Measurements from ENCODE around the gene CCDC88C.

The CCDC88C gene

GRCh38 chr14:91333650-91334039, 84.0 kb downstream of the CCDC88C start:
- in situ Hi-C loops (cut with MboI; ENCODE audit: low sequenced_read_pairs) = no loop called here

- in situ Hi-C loops (cut with MboI; ENCODE audit: low sequenced_read_pairs) = no loop called here
Observed at GRCh38 chr14:91332986-91333649, 84.5 kb downstream of the CCDC88C start.

DNA sequence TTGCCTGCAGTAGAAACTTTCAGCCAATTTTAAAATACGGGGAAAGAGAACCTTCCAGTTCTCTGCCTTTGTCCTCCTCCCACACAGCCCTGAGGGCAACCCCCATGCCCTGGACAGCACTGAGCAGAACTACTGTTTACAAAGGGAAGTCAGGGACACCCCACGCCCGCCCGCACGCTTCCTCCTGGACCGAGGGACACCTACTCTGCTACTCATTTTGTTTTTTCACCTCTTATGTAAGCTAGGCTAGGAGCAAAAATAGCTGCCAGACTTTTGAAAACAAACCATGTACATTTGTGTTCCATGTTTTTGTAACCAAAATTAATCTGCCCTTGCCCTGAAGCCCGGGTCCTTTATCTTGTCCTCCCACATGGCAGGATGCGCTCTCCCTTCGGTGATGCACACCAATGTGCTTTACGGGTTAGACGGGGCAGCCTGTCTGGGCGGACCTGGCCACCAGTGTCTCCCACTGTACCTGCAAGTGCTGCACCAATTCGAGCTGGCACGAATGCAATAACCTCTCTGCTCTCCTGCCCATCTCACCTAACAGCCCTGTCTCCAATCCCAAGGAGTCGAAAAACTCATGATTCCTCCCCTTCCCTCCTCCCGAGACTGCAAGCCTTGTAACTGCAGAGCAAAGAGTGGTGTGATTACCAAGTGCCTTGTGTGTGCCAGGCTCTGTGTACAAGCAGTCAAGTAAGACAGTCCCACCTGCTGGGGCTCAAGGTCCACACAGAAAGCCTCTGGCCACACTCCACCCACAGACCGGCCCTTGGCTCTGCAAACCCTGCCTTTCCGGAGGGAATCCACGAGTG, 85.2 kb downstream of the CCDC88C start:
- in situ Hi-C loops (cut with MboI; ENCODE audit: low sequenced_read_pairs) = no loop called here

DNA sequence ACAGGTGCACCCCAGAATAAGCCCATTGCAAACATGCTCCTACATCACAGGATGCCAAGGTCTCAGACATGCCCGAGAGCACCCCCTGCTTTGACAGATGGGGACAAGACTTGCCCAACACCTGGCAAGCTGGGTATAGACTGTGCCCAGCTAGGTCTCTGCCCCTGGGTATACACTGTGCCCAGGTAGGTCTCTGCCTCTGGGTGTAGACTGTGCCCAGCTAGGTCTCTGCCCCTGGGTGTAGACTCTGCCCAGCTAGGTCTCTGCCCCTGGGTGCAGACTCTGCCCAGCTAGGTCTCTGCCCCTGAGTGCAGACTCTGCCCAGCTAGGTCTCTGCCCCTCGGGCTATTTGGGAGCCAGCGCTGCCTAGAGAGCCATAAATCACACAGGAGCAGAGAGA, 85.9 kb downstream of the CCDC88C start:
- in situ Hi-C loops (cut with MboI; ENCODE audit: low sequenced_read_pairs) = no loop called here

DNA sequence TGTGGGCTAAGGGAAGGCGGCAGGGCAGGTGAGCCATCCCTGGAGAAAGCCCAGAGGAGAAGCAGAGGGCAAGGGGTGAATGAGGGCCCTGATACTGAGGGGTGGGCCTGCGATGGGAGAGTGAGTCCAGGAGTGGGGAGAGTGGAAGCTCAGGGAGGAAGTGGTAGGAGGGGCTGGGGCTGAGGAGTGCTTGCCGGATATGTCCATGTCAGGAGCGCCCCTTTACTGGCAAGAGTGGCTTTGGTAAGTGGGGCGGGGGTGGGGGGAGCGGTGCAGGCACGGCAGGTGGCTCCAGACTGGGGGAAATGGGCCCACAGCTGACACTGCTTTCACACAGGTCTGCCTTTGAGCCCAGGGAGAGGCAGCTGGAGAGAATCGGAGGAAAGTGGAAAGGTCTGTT, 86.8 kb downstream of the CCDC88C start:
- in situ Hi-C loops (cut with MboI; ENCODE audit: low sequenced_read_pairs) = no loop called here

DNA sequence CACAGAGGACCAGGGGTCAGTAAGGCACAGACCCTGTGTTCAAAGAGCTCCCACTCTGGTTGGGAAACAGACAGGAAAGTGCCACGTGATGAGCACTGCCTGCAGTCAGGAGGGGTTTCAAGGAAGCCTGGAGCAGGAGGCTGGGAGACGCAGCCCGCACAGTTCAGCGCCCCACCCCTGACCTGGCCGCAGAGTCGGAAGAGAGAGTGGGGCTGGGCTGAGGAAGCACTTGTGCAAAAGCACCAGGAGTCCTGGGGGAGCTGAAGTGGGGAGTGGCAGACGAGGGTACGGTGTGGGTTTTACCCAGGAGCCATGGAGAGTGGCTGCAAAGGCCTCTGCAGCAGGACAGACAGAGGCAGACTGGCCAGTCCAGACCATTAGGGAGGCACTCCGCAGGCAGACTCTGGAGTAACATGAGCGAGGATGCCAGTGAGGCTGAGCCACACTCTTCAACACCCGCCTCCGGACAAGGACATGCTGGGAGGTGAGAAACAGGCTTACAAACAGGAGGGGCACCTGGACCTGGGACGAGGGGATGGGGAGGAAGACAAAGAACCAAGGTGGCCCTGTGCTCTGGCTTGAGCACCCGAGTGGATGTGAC, 87.4 kb downstream of the CCDC88C start:
- in situ Hi-C loops (cut with MboI; ENCODE audit: low sequenced_read_pairs) = no loop called here

DNA sequence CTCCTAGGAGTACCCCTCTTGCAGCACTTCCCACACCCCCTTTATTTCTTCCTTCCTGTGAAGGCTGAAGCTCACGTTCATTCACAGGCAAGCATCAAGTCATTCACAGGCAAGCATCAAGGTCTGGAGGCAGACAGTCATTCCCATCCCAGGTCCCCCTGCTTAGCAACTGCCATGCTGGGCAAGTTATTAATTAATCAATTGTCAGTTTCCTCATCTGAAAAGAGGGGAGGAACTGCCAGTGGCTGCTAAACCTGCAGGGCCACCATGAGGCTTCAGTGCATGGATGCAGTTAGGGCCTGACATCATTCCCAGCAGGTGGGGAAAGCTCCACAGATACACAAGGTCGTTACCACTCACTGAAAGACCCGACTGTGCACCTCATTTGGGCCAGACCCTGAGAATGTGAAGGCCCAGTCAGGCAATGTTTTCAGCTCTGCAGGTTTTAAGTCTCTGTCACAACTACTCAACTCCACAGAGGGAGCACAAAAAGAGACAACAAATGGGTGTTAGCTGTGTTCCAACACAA, 88.1 kb downstream of the CCDC88C start:
- in situ Hi-C loops (cut with MboI; ENCODE audit: low sequenced_read_pairs) = no loop called here

DNA sequence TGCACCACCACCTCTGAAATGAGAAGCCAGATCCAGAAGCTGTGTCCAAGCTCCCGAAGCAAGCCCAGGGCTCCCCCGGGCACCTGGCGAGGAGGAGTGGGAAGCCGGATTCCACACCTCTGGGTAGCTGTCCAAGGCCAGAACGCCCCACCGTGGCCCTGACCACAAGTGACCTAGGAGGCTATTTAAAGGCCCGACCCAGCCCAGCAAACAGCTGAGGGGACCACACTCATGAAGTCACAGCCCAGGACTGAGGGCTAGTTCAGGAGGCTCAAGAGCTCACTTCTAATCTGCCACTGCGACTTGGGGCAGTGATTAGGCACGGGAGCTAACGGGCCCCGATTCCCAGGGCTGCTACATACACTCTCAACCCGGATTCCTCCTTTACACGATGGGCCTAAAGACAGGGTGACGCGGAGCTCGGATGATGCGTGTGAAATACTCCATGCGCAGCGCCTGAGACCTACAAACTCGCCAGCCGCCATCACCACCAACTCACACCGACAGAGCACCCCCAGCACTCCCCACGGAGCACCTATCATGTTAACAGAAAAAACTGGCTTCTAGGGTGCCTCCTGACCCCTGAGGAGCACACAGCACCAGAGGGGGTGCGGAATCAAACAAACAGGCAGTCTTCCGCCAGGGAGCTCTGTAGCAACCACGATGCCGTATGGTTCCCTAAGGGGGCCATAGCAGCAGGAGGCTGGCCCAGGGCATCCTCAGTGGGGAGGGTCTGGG, 89.1 kb downstream of the CCDC88C start:
- in situ Hi-C loops (cut with MboI; ENCODE audit: low sequenced_read_pairs) = no loop called here

GRCh38 chr14:91327661-91328312, 89.8 kb downstream of the CCDC88C start:
- in situ Hi-C loops (cut with MboI; ENCODE audit: low sequenced_read_pairs) = no loop called here

GRCh38 chr14:91327250-91327595, 90.4 kb downstream of the CCDC88C start:
- in situ Hi-C loops (cut with MboI; ENCODE audit: low sequenced_read_pairs) = no loop called here

- in situ Hi-C loops (cut with MboI; ENCODE audit: low sequenced_read_pairs) = no loop called here
Observed at GRCh38 chr14:91326514-91327249, 90.9 kb downstream of the CCDC88C start.

DNA sequence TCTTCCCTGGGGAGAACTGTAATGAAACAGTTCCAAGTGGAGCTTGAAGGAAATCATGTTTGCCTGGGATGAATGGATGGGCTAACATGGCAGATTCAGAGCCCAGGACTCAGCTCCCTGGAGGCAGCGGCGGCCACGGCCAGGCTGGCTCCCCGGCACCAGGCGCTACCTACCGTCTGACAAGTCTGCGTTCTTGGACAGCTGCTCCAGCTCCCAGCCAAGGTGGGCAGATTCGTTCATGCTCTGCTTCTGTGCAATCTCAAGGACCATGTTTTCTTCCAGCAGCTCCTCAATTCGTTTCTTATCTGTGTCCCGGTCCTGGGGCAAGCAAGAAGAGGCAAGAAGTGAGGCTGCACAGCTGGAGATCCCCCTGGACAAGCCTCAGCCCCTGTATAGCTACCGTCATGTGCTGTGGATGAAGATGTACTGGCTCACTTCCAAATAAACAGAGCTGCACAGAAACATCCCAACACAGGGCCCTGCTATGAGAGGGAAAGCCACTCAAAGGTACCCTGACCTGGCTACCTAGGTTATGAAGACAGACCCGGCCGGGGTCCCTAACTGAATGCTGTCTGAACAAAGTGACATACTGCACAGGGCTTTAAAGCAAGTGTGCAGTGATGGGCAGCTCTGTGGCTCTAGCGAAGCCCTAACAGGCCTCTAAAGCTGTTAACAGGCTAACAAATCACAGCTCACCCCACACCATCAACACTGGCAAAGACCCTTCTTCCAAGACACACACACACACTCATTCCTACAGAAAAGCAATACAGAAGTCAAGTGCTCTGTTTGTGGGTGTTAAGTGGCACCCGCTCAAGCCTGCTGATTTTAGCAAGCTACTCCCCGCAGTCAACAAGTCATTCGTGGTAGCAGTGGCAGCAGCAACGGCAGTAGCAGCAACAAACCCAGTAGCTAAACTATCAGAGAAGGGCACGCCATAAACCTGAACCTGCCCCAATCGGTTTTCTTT, 92.7 kb downstream of the CCDC88C start:
- in situ Hi-C loops (cut with MboI; ENCODE audit: low sequenced_read_pairs) = no loop called here

GRCh38 chr14:91323671-91324605, 93.7 kb downstream of the CCDC88C start:
- in situ Hi-C loops (cut with MboI; ENCODE audit: low sequenced_read_pairs) = no loop called here

GRCh38 chr14:91323031-91323430, 94.6 kb downstream of the CCDC88C start:
- in situ Hi-C loops (cut with MboI; ENCODE audit: low sequenced_read_pairs) = no loop called here

DNA sequence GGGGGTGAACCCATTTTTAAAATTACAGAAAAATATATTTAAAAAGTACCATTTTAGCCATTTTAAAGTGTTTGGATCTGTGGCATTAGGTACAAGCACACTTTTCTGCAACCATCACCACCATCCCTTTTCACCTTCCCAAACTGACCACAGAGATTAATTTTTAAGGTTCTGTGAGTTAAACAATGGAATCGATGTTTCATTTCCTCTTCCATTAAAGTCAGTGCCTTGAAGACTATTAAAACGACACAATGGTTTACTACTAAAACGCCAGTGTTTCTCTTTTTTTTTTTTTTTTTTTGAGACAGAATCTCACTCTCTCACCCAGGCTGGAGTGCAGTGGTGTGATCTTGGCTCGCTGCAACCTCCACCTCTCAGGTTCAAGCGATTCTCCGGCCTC, 95.0 kb downstream of the CCDC88C start:
- in situ Hi-C loops (cut with MboI; ENCODE audit: low sequenced_read_pairs) = no loop called here

DNA sequence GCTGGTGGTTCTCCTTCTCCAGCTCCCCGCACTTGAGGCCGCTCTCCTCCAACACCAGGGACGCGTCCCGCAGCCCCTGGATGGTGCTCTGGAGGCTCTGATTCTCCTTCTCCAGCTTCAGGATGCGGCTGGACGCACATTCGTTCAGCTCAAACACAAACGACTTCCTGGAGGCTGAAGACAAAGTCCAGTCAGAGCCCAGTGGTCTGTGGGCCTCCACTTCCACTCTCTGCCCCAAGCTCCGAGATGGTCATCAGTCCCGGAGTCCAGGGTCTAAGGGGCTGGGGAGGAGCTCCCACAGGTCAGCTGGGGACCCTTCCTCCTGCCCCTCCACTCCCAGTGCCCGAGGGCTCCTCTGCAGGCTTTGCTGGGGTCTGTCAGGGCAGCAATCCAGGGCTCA, 96.5 kb downstream of the CCDC88C start:
- in situ Hi-C loops (cut with MboI; ENCODE audit: low sequenced_read_pairs) = no loop called here

- in situ Hi-C loops (cut with MboI; ENCODE audit: low sequenced_read_pairs) = no loop called here
Observed at GRCh38 chr14:91320266-91320665, 97.4 kb downstream of the CCDC88C start.

DNA sequence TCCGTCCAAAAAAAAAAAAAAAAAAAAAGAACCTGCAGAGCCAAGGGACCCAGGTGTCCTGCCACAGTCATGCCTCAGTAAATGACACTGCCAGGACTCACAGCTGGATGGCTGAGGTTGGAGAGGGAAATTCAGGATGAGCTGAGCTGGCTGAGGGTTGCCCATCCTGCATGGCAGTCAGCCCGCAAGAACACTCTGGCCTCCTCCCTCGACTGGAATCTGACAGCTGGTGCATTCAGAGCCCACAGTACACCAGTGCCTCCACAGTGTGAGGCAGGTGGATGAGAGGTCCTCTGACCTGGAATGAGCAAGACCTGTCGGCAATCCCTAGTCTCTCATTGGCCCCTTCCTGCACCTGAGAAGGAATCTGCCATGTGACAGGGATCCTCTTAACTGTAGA, 98.7 kb downstream of the CCDC88C start:
- in situ Hi-C loops (cut with MboI; ENCODE audit: low sequenced_read_pairs) = loop anchor here (10.0 kb wide), 1 partner anchor 106 kb away; no protein-coding TSS in a partner anchor
